HG03442 (cell line): Measurements from ENCODE around the gene LPCAT1.

Experiments
- ATAC-seq: cut with Tn5 transposase; IDR thresholded peaks from one replicate; pipeline ENCODE4 v1.9.1; 2021; ENCODE audit warnings: mild to moderate bottlenecking, moderate library complexity; ENCODE audit not compliant: unreplicated experiment

The LPCAT1 gene

GRCh38 chr5:1555011-1555807 is 31.4 kb upstream of the LPCAT1 start:
- ATAC-seq: no peak

- no peak for ATAC-seq
These were observed 30.7 kb upstream of the LPCAT1 start for GRCh38 chr5:1554410-1554967.

GRCh38 chr5:1553539-1554409 is 30.0 kb upstream of the LPCAT1 start:
- no peak for ATAC-seq

GRCh38 chr5:1552521-1553255 is 28.9 kb upstream of the LPCAT1 start:
- ATAC-seq: no peak

GRCh38 chr5:1551426-1552301 is 27.9 kb upstream of the LPCAT1 start:
- ATAC-seq: no peak

- ATAC-seq: no peak
These were observed 26.7 kb upstream of the LPCAT1 start for GRCh38 chr5:1550287-1551076.

GRCh38 chr5:1549475-1550030 is 25.8 kb upstream of the LPCAT1 start:
- no peak for ATAC-seq

- no peak for ATAC-seq
These were observed 25.1 kb upstream of the LPCAT1 start for GRCh38 chr5:1548702-1549474.

GRCh38 chr5:1547655-1548054 is 23.9 kb upstream of the LPCAT1 start:
- no peak for ATAC-seq

- no peak for ATAC-seq
These were observed 23.5 kb upstream of the LPCAT1 start for GRCh38 chr5:1547236-1547635.

GRCh38 chr5:1546556-1546955 is 22.8 kb upstream of the LPCAT1 start:
- no peak for ATAC-seq

GRCh38 chr5:1545805-1546355 is 22.1 kb upstream of the LPCAT1 start:
- no peak for ATAC-seq

GRCh38 chr5:1545126-1545804 is 21.5 kb upstream of the LPCAT1 start:
- no peak for ATAC-seq

GRCh38 chr5:1544294-1544961 is 20.7 kb upstream of the LPCAT1 start:
- no peak for ATAC-seq

GRCh38 chr5:1543398-1544293 is 19.9 kb upstream of the LPCAT1 start:
- no peak for ATAC-seq

- no peak for ATAC-seq
These were observed 19.0 kb upstream of the LPCAT1 start for GRCh38 chr5:1542781-1543180.
